ENCODE results near the gene MYO5B.

DNA sequence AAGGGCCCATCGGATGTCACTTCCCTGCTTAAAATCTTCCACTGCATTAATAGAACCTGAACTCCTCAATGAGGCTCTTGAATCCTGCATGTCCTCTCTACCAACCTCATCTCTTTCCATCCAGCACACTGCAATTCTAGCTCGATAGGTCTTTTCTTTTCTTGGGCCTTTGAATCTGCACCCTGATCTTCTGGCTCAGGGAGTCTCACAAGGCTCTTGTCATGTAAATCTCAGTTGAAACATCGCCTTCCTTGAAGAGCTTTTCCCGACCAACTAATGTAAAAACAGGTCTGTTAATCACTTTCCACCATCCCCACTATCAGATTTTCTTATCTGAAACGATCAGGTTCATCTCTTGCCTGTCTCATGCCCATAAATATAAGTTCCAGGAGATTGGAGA is 120.5 kb downstream of the MYO5B start:
- TF ChIP-seq, protein P1, sequence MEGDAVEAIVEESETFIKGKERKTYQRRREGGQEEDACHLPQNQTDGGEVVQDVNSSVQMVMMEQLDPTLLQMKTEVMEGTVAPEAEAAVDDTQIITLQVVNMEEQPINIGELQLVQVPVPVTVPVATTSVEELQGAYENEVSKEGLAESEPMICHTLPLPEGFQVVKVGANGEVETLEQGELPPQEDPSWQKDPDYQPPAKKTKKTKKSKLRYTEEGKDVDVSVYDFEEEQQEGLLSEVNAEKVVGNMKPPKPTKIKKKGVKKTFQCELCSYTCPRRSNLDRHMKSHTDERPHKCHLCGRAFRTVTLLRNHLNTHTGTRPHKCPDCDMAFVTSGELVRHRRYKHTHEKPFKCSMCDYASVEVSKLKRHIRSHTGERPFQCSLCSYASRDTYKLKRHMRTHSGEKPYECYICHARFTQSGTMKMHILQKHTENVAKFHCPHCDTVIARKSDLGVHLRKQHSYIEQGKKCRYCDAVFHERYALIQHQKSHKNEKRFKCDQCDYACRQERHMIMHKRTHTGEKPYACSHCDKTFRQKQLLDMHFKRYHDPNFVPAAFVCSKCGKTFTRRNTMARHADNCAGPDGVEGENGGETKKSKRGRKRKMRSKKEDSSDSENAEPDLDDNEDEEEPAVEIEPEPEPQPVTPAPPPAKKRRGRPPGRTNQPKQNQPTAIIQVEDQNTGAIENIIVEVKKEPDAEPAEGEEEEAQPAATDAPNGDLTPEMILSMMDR (IDR thresholded peaks at IDR 0.05 in 4 of 5, conservative IDR thresholded peaks at IDR 0.05 in 1 of 5): no peak
- TF ChIP-seq POLR2A (IDR thresholded peaks at IDR 0.05): no peak
